HG03196 (cell line): ENCODE results near the gene PHACTR1.
"Not testable (repeated sequence)": the region's sequence is repeated elsewhere in the genome, so short reads cannot be mapped to it uniquely, and the experiment has no call there.

Experiments used
- ATAC-seq: cut with Tn5 transposase; IDR thresholded peaks from one replicate; pipeline ENCODE4 v1.9.1; 2021; ENCODE audit not compliant: unreplicated experiment

The PHACTR1 gene

GRCh38 chr6:13222048-13222447 is 505.5 kb downstream of the PHACTR1 start:
- no peak for ATAC-seq

GRCh38 chr6:13226071-13226470 is 509.5 kb downstream of the PHACTR1 start:
- no peak for ATAC-seq

GRCh38 chr6:13228264-13229204 is 512.0 kb downstream of the PHACTR1 start:
- no peak for ATAC-seq

- ATAC-seq = peak; percentile 95
Measured at GRCh38 chr6:13229205-13230085, 512.9 kb downstream of the PHACTR1 start.

GRCh38 chr6:13233106-13233505 is 516.5 kb downstream of the PHACTR1 start:
- no peak for ATAC-seq

- ATAC-seq = no peak
Measured at GRCh38 chr6:13234130-13234529, 517.6 kb downstream of the PHACTR1 start.

GRCh38 chr6:13235339-13235738 is 518.8 kb downstream of the PHACTR1 start:
- no peak for ATAC-seq

GRCh38 chr6:13237318-13237717 is 520.8 kb downstream of the PHACTR1 start:
- ATAC-seq = no peak

- no peak for ATAC-seq
Measured at GRCh38 chr6:13238017-13238416, 521.5 kb downstream of the PHACTR1 start.

GRCh38 chr6:13238640-13239216 is 522.2 kb downstream of the PHACTR1 start:
- ATAC-seq = no peak

GRCh38 chr6:13239530-13240455 is 523.2 kb downstream of the PHACTR1 start:
- no peak for ATAC-seq

GRCh38 chr6:13241364-13241763 is 524.8 kb downstream of the PHACTR1 start:
- ATAC-seq = no peak

- no peak for ATAC-seq
Measured at GRCh38 chr6:13242178-13242577, 525.6 kb downstream of the PHACTR1 start.

- ATAC-seq = no peak
Measured at GRCh38 chr6:13242590-13242989, 526.0 kb downstream of the PHACTR1 start.

- no peak for ATAC-seq
Measured at GRCh38 chr6:13243033-13243432, 526.5 kb downstream of the PHACTR1 start.

GRCh38 chr6:13243745-13244144 is 527.2 kb downstream of the PHACTR1 start:
- not testable (repeated sequence) for ATAC-seq

- no peak for ATAC-seq
Measured at GRCh38 chr6:13247627-13248026, 531.1 kb downstream of the PHACTR1 start.

GRCh38 chr6:13248053-13248452 is 531.5 kb downstream of the PHACTR1 start:
- ATAC-seq = no peak

- no peak for ATAC-seq
Measured at GRCh38 chr6:13248584-13248985, 532.0 kb downstream of the PHACTR1 start.

GRCh38 chr6:13248994-13249393 is 532.4 kb downstream of the PHACTR1 start:
- ATAC-seq = no peak
